Measurements from ENCODE around the gene IL36G.

Gene IL36G

GRCh38 chr2:112972423-112973086 is 5.3 kb upstream of the IL36G start:
- DNase-seq (ENCODE audit: low spot score) = no peak

- no peak for DNase-seq (ENCODE audit: low spot score)
Observed at GRCh38 chr2:112973156-112973555, 4.7 kb upstream of the IL36G start.

GRCh38 chr2:112979731-112980130 is 1.9 kb downstream of the IL36G start:
- DNase-seq (ENCODE audit: low spot score) = no peak

- no peak for DNase-seq (ENCODE audit: low spot score)
Observed at GRCh38 chr2:112980537-112980936, 2.7 kb downstream of the IL36G start.

GRCh38 chr2:112985090-112985489 is 7.3 kb downstream of the IL36G start:
- no peak for DNase-seq (ENCODE audit: low spot score)

- DNase-seq (ENCODE audit: low spot score) = no peak
Observed at GRCh38 chr2:112989611-112990010, 11.8 kb downstream of the IL36G start.

GRCh38 chr2:112993831-112994230 is 16.0 kb downstream of the IL36G start:
- DNase-seq (ENCODE audit: low spot score) = no peak

- DNase-seq (ENCODE audit: low spot score) = no peak
Observed at GRCh38 chr2:112994648-112995047, 16.8 kb downstream of the IL36G start.

- no peak for DNase-seq (ENCODE audit: low spot score)
Observed at GRCh38 chr2:112995346-112995920, 17.6 kb downstream of the IL36G start.

- no peak for DNase-seq (ENCODE audit: low spot score)
Observed at GRCh38 chr2:112996635-112997034, 18.8 kb downstream of the IL36G start.

GRCh38 chr2:112997151-112997550 is 19.3 kb downstream of the IL36G start:
- no peak for DNase-seq (ENCODE audit: low spot score)

GRCh38 chr2:113000436-113000835 is 22.6 kb downstream of the IL36G start:
- no peak for DNase-seq (ENCODE audit: low spot score)

GRCh38 chr2:113002677-113003076 is 24.9 kb downstream of the IL36G start:
- no peak for DNase-seq (ENCODE audit: low spot score)

- no peak for DNase-seq (ENCODE audit: low spot score)
Observed at GRCh38 chr2:113005030-113005509, 27.3 kb downstream of the IL36G start, which contains the start of gene IL36A. IL36A (plus strand) TSS chr2:113005459; CDS start chr2:113005872, 413 bp downstream.

GRCh38 chr2:113007250-113007649 is 29.4 kb downstream of the IL36G start:
- no peak for DNase-seq (ENCODE audit: low spot score)

- no peak for DNase-seq (ENCODE audit: low spot score)
Observed at GRCh38 chr2:113009622-113010021, 31.8 kb downstream of the IL36G start.

GRCh38 chr2:113010088-113010487 is 32.3 kb downstream of the IL36G start:
- DNase-seq (ENCODE audit: low spot score) = no peak

GRCh38 chr2:113011108-113011507 is 33.3 kb downstream of the IL36G start:
- DNase-seq (ENCODE audit: low spot score) = no peak

- DNase-seq (ENCODE audit: low spot score) = no peak
Observed at GRCh38 chr2:113012436-113013335, 34.9 kb downstream of the IL36G start.

- DNase-seq (ENCODE audit: low spot score) = no peak
Observed at GRCh38 chr2:113013336-113013661, 35.5 kb downstream of the IL36G start.

GRCh38 chr2:113014067-113014466 is 36.3 kb downstream of the IL36G start:
- no peak for DNase-seq (ENCODE audit: low spot score)

- DNase-seq (ENCODE audit: low spot score) = no peak
Observed at GRCh38 chr2:113015042-113015441, 37.2 kb downstream of the IL36G start.

- DNase-seq (ENCODE audit: low spot score) = no peak
Observed at GRCh38 chr2:113015655-113016054, 37.8 kb downstream of the IL36G start.
